ENCODE results near the gene ADH7. TPM values are rescaled to one million over a fixed set of nuclear protein-coding genes. Genes with fewer than 3 reads are reported as not detected.

Gene ADH7
- total RNA-seq, 1 experiment from 2014 or later = not detected

DNA sequence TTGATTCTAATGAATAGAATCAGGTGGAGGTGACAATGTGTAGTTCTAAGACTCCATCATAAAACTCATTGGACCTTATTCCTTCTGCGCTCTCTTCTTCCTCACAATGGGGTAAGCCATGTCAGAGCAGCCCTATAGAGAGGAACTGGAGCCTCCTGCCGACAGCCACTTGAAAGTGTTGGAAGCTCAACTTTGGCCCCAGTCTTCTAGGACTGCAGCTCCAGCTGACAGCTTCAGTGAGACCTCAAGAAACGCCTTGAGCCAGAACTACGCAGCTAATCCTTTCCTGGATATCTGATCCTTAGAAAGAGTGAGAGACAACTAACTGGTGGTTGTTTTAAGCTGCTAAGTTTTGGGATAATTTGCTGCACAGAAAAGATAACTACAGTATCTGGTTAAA is 22.1 kb upstream of the ADH7 start:
- peaks cover 3% of the 10 kb centered on the region for H3K27me3 ChIP-seq (replicated peaks; ENCODE audit: insufficient read depth, low read depth, low read length, poor library complexity)
- no peaks in the 10 kb centered on the region for H3K4me1 ChIP-seq (ENCODE audit: insufficient read depth, low read length, poor library complexity, severe bottlenecking)
- no peak for TF ChIP-seq EZH2 (IDR thresholded peaks at IDR 0.05; ENCODE audit: borderline replicate concordance, low read depth, low read length, poor library complexity, severe bottlenecking)
- TF ChIP-seq, protein P1, sequence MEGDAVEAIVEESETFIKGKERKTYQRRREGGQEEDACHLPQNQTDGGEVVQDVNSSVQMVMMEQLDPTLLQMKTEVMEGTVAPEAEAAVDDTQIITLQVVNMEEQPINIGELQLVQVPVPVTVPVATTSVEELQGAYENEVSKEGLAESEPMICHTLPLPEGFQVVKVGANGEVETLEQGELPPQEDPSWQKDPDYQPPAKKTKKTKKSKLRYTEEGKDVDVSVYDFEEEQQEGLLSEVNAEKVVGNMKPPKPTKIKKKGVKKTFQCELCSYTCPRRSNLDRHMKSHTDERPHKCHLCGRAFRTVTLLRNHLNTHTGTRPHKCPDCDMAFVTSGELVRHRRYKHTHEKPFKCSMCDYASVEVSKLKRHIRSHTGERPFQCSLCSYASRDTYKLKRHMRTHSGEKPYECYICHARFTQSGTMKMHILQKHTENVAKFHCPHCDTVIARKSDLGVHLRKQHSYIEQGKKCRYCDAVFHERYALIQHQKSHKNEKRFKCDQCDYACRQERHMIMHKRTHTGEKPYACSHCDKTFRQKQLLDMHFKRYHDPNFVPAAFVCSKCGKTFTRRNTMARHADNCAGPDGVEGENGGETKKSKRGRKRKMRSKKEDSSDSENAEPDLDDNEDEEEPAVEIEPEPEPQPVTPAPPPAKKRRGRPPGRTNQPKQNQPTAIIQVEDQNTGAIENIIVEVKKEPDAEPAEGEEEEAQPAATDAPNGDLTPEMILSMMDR (conservative IDR thresholded peaks at IDR 0.05; ENCODE audit: low read depth, low read length) = peak; percentile 27; the same call in 1 of the 2 replicates
- no peak overlapping the region for H3K4me3 ChIP-seq (ENCODE audit: low read depth, low read length, poor library complexity, severe bottlenecking)
- intact Hi-C loops (cut with micrococcal nuclease; ENCODE audit: unreplicated experiment) = no loop called here
- no peak overlapping the region for H3K27ac ChIP-seq (ENCODE audit: low read depth, low read length, poor library complexity, severe bottlenecking)
- H3K36me3 ChIP-seq (ENCODE audit: insufficient read depth, low read length, poor library complexity, severe bottlenecking) = no peaks in the 10 kb centered on the region
- peak; percentile 6 for DNase-seq (ENCODE audit: low spot score)
- H3K9me3 ChIP-seq (ENCODE audit: low read depth, low read length, poor library complexity, severe bottlenecking) = peaks cover 6% of the 10 kb centered on the region
- ChIA-PET POLR2A (ENCODE audit: low non-redundant PET) (no interaction called here), CTCF (no interaction called here)
- no TSS peak for BruUV-seq (replicated peaks)

DNA sequence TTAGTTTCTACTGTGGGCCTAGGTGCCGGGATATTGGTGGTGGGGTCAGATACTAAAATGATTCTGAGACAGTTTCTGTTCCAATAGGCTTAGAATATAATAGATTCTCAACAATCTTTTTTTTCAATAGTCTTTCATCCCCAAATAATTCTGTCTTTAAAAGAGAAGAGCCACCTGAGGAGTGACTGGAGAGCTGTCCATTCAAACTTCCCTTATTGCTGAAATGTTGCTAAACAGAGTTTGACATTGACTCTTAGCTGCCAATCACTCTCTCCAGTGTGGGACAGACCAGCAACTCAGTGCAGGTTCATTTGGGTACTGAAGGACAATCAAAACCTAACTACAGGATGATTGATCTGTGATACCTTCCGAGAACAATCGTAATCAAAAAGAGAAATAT is 12.4 kb upstream of the ADH7 start:
- BruUV-seq (replicated peaks) = no TSS peak
- ChIA-PET POLR2A (ENCODE audit: low non-redundant PET) (no interaction called here), CTCF (no interaction called here)
- no peak overlapping the region for H3K4me3 ChIP-seq (ENCODE audit: low read depth, low read length, poor library complexity, severe bottlenecking)
- TF ChIP-seq, protein P1 (conservative IDR thresholded peaks at IDR 0.05; ENCODE audit: low read depth, low read length) = no peak
- TF ChIP-seq EZH2 (IDR thresholded peaks at IDR 0.05; ENCODE audit: borderline replicate concordance, low read depth, low read length, poor library complexity, severe bottlenecking) = no peak
- H3K4me1 ChIP-seq (ENCODE audit: insufficient read depth, low read length, poor library complexity, severe bottlenecking) = peaks cover 5% of the 10 kb centered on the region
- H3K9me3 ChIP-seq (ENCODE audit: low read depth, low read length, poor library complexity, severe bottlenecking) = peaks cover 10% of the 10 kb centered on the region
- H3K27me3 ChIP-seq (replicated peaks; ENCODE audit: insufficient read depth, low read depth, low read length, poor library complexity) = no peaks in the 10 kb centered on the region
- no peak overlapping the region for H3K27ac ChIP-seq (ENCODE audit: low read depth, low read length, poor library complexity, severe bottlenecking)
- H3K36me3 ChIP-seq (ENCODE audit: insufficient read depth, low read length, poor library complexity, severe bottlenecking) = no peaks in the 10 kb centered on the region
- no peak for DNase-seq (ENCODE audit: low spot score)
- intact Hi-C loops (cut with micrococcal nuclease; ENCODE audit: unreplicated experiment) = no loop called here

DNA sequence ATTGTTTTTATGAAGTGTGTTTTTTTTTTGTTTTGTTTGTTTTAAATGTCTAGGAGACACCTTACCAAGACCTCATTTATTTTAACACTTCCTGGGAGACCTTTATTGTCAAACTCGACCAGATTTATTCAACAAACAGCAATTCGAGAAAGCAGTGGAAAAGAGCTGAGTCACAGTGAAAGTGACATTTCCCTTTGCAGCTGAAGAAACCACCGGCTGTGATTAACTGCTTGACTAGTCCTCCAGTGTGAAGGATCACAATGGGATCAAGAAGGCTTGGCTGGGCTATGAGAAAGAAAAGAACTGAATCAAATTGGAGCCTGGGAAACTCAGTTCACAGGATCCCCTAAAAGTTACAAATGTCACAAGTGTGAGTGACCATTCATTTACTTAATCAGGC is 11.9 kb upstream of the ADH7 start:
- H3K4me3 ChIP-seq (ENCODE audit: low read depth, low read length, poor library complexity, severe bottlenecking) = no peak overlapping the region
- H3K4me1 ChIP-seq (ENCODE audit: insufficient read depth, low read length, poor library complexity, severe bottlenecking) = peaks cover 5% of the 10 kb centered on the region
- H3K36me3 ChIP-seq (ENCODE audit: insufficient read depth, low read length, poor library complexity, severe bottlenecking) = no peaks in the 10 kb centered on the region
- TF ChIP-seq, protein P1 (conservative IDR thresholded peaks at IDR 0.05; ENCODE audit: low read depth, low read length) = no peak
- no peak for TF ChIP-seq EZH2 (IDR thresholded peaks at IDR 0.05; ENCODE audit: borderline replicate concordance, low read depth, low read length, poor library complexity, severe bottlenecking)
- ChIA-PET CTCF (no interaction called here), POLR2A (ENCODE audit: low non-redundant PET) (no interaction called here)
- H3K27ac ChIP-seq (ENCODE audit: low read depth, low read length, poor library complexity, severe bottlenecking) = no peak overlapping the region
- DNase-seq (ENCODE audit: low spot score) = peak; percentile 34
- BruUV-seq (replicated peaks) = no TSS peak
- H3K9me3 ChIP-seq (ENCODE audit: low read depth, low read length, poor library complexity, severe bottlenecking) = peaks cover 6% of the 10 kb centered on the region
- intact Hi-C loops (cut with micrococcal nuclease; ENCODE audit: unreplicated experiment) = no loop called here
- no peaks in the 10 kb centered on the region for H3K27me3 ChIP-seq (replicated peaks; ENCODE audit: insufficient read depth, low read depth, low read length, poor library complexity)

Measured in A673 (cell line).